ENCODE measurements around the gene PRPF38B. TPM values are rescaled to one million over a fixed set of nuclear protein-coding genes. Genes with fewer than 3 reads are reported as not detected.
A peak's percentile ranks its signal among the peaks of the same experiment; 100 is the strongest.

Gene PRPF38B
- total and polyA plus RNA-seq, 10 of the 15 experiments (the other 5 are each of a cell fraction or from before 2014, with no cell fraction given), result 32.9 to 79.2 (median 47.8) TPM

DNA sequence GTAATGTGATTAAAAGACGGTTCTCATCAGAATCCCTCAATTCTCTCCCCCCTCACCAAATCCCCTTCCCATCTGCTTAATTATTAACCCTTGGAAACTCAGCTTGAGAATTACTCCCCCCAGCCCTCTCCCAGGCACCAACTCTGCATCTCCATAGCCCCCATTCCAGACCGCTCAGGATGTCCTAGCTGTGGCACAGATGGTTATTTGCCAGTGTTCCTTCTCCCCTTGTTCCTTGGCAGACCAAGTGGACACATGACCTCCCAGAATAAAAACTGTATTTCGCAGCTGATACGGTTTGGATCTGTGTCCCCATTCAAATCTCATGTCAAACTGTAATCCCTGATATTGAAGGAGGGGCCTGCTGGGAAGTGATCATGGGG lies 45.9 kb upstream of the PRPF38B start (continued):
- TF ChIP-seq CBX3 (IDR thresholded peaks at IDR 0.05; ENCODE audit: borderline replicate concordance, low read depth), result no peak
- no peak for TF ChIP-seq POLR2AphosphoS2 (IDR thresholded peaks at IDR 0.05; ENCODE audit: low read depth, low read length)
- no peak for TF ChIP-seq FOS (IDR thresholded peaks at IDR 0.05; ENCODE audit: borderline replicate concordance, extremely low read depth, insufficient read length)
- TF ChIP-seq SMARCA5 (IDR thresholded peaks at IDR 0.05), result no peak
- no peak for TF ChIP-seq JUNB (IDR thresholded peaks at IDR 0.05)
- TF ChIP-seq CREM (IDR thresholded peaks at IDR 0.05; ENCODE audit: low read depth), result no peak
- no peak for TF ChIP-seq DPF2 (IDR thresholded peaks at IDR 0.05)
- TF ChIP-seq TCF12 (IDR thresholded peaks at IDR 0.05; ENCODE audit: low read depth, low read length), result no peak
- TF ChIP-seq ATF7 (IDR thresholded peaks at IDR 0.05; ENCODE audit: low read depth), result no peak

DNA sequence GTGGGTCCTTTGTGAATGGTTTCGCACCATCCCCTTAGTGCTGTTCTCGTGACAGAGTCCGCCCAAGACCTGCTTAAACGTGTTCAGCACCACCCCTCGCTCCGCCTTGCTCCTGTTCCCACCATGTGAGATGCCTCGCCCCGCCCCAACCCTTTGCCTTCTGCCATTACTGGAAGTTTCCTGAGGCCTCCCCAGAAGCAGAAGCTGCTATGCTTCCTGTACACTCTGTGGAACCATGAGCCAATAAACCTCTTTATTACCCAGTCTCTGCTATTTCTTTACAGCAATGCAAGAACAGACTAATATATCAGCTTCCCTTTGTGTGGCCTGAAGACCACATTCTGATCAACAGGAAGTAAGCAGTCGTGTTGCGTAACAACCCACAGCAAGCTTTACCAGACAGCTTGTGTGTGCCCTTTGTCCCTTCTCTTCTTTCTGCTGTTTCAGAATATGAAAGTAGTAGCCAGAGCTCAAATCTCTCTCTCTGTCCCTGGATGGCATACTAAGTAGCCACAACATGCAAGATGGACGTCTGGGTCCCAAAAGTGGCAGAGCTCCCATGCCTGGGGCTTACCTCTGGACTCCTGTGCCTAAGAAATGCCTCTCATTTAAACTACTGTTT lies 45.4 kb upstream of the PRPF38B start:
- no peak overlapping the region for H3K4me3 ChIP-seq
- H3K36me3 ChIP-seq (ENCODE audit: control insufficient read depth in 2 of 2, insufficient read depth in 2 of 2, low read length in 1 of 2), result no peaks in the 10 kb centered on the region
- WGBS (ENCODE audit: insufficient coverage, insufficient replicate concordance, low lambda C conversion rate, missing lambda C conversion rate), result 82% methylated on average over 11 of the region's 11 CpGs
- FAIRE-seq, result no peak
- H3K27me3 ChIP-seq (replicated peaks in 1 of 2; ENCODE audit: control insufficient read depth in 2 of 2, insufficient read depth in 2 of 2, low read length in 1 of 2), result no peaks in the 10 kb centered on the region
- no peak overlapping the region for H3K4me2 ChIP-seq (ENCODE audit: control insufficient read depth, insufficient read depth)
- BruUV-seq (replicated peaks), result no TSS peak
- RAD21 ChIA-PET (ENCODE audit: unreplicated experiment), result interaction anchor here (0.7 to 2.0 kb wide), 3 partner anchors 45 to 137 kb away, joined by 3 to 4 read pairs (median 3); partner anchors contain the start of gene PRPF38B
- POLR2A ChIA-PET, result interaction anchor here (0.6 to 1.7 kb wide), 3 partner anchors 45 to 435 kb away, joined by 3 to 4 read pairs (median 3); partner anchors contain the start of genes EEIG2 and PRPF38B
- CTCF ChIA-PET, result interaction anchor here (0.7 to 2.4 kb wide), 7 partner anchors 21 to 134 kb away, joined by 3 to 7 read pairs (median 3); no protein-coding TSS in a partner anchor
- in situ Hi-C loops (cut with MboI), result loop anchor here (5.0 kb wide), 1 partner anchor 79 kb away; no protein-coding TSS in a partner anchor
- H3K27ac ChIP-seq (ENCODE audit: control insufficient read depth, insufficient read depth), result no peak overlapping the region
- H4K20me1 ChIP-seq (ENCODE audit: control insufficient read depth, insufficient read depth), result no peaks in the 10 kb centered on the region
- SMC1A ChIA-PET (ENCODE audit: uncharacterized antibody, unreplicated experiment), result interaction anchor here (1.1 to 1.9 kb wide), 6 partner anchors 13 to 139 kb away, joined by 3 to 7 read pairs (median 4); partner anchors contain the start of gene PRPF38B
- H3K9me3 ChIP-seq (replicated peaks; ENCODE audit: control insufficient read depth, insufficient read depth, low read length), result no peaks in the 10 kb centered on the region
- no peak for DNase-seq (ENCODE audit: low read depth, low spot score)
- no peak overlapping the region for H3K9ac ChIP-seq (ENCODE audit: control insufficient read depth, insufficient read depth, low read length)
- peak; percentile 68 for ATAC-seq
- peaks cover 3% of the 10 kb centered on the region; the same call in 1 of the 2 replicates for H3K4me1 ChIP-seq (ENCODE audit: control insufficient read depth, insufficient read depth, low read length)
- no peaks in the 10 kb centered on the region for H3K79me2 ChIP-seq (ENCODE audit: control insufficient read depth, insufficient read depth, low read length)
- intact Hi-C loops (cut with micrococcal nuclease; ENCODE audit: unreplicated experiment), result no loop called here
- peak overlapping the region; percentile 77 for H2AFZ ChIP-seq (ENCODE audit: control insufficient read depth, low read depth, low read length)
- TF ChIP-seq BMI1 (IDR thresholded peaks at IDR 0.05; ENCODE audit: borderline replicate concordance) (no peak), ZNF217 (IDR thresholded peaks at IDR 0.05) (no peak), RUNX3 (IDR thresholded peaks at IDR 0.05; ENCODE audit: low read length) (peak; percentile 44; the same call in 1 of the 2 replicates), LARP7 (IDR thresholded peaks at IDR 0.05) (no peak), CEBPB (IDR thresholded peaks at IDR 0.05; ENCODE audit: borderline replicate concordance in 1 of 2, low read depth in 2 of 2, low read length in 2 of 2) (peak in 1 of 2 experiments; percentile 82; a peak in 2 of 4 replicates), MTA2 (IDR thresholded peaks at IDR 0.05; ENCODE audit: low read depth) (no peak), TCF3 (IDR thresholded peaks at IDR 0.05; ENCODE audit: borderline replicate concordance, insufficient read depth, low read depth, low read length) (no peak)
- TF ChIP-seq, protein P1, sequence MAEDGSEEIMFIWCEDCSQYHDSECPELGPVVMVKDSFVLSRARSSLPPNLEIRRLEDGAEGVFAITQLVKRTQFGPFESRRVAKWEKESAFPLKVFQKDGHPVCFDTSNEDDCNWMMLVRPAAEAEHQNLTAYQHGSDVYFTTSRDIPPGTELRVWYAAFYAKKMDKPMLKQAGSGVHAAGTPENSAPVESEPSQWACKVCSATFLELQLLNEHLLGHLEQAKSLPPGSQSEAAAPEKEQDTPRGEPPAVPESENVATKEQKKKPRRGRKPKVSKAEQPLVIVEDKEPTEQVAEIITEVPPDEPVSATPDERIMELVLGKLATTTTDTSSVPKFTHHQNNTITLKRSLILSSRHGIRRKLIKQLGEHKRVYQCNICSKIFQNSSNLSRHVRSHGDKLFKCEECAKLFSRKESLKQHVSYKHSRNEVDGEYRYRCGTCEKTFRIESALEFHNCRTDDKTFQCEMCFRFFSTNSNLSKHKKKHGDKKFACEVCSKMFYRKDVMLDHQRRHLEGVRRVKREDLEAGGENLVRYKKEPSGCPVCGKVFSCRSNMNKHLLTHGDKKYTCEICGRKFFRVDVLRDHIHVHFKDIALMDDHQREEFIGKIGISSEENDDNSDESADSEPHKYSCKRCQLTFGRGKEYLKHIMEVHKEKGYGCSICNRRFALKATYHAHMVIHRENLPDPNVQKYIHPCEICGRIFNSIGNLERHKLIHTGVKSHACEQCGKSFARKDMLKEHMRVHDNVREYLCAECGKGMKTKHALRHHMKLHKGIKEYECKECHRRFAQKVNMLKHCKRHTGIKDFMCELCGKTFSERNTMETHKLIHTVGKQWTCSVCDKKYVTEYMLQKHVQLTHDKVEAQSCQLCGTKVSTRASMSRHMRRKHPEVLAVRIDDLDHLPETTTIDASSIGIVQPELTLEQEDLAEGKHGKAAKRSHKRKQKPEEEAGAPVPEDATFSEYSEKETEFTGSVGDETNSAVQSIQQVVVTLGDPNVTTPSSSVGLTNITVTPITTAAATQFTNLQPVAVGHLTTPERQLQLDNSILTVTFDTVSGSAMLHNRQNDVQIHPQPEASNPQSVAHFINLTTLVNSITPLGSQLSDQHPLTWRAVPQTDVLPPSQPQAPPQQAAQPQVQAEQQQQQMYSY (CRISPR knock-in tag; IDR thresholded peaks at IDR 0.05), result no peak
- TF ChIP-seq, protein P2, sequence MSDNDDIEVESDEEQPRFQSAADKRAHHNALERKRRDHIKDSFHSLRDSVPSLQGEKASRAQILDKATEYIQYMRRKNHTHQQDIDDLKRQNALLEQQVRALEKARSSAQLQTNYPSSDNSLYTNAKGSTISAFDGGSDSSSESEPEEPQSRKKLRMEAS (IDR thresholded peaks at IDR 0.05; ENCODE audit: low read depth, low read length), result no peak
- TF ChIP-seq, protein P3, sequence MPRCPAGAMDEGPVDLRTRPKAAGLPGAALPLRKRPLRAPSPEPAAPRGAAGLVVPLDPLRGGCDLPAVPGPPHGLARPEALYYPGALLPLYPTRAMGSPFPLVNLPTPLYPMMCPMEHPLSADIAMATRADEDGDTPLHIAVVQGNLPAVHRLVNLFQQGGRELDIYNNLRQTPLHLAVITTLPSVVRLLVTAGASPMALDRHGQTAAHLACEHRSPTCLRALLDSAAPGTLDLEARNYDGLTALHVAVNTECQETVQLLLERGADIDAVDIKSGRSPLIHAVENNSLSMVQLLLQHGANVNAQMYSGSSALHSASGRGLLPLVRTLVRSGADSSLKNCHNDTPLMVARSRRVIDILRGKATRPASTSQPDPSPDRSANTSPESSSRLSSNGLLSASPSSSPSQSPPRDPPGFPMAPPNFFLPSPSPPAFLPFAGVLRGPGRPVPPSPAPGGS (IDR thresholded peaks at IDR 0.05; ENCODE audit: borderline replicate concordance, insufficient read depth, low read depth, low read length, poor library complexity, severe bottlenecking), result no peak
